ENCODE measurements around the gene FAM174B.

The FAM174B gene

GRCh38 chr15:92605225-92605944, 50.2 kb downstream of the FAM174B start:
- H3K4me2 ChIP-seq (ENCODE audit: insufficient read depth, low read length) = no peak overlapping the region

GRCh38 chr15:92603743-92604470, 51.7 kb downstream of the FAM174B start:
- Histone ChIP-seq H3K36me3 (ENCODE audit: insufficient read depth, low read length) (no peaks in the 10 kb centered on the region), H3K9me3 (ENCODE audit: insufficient read depth, low read length, severe bottlenecking) (no peaks in the 10 kb centered on the region), H3K4me1 (ENCODE audit: insufficient read depth, low read length) (no peaks in the 10 kb centered on the region), H3K9ac (ENCODE audit: low read depth, low read length) (no peak overlapping the region), H4K20me1 (ENCODE audit: insufficient read depth, low read length) (no peaks in the 10 kb centered on the region), H3K79me2 (ENCODE audit: insufficient read depth, low read length) (no peaks in the 10 kb centered on the region), H2AFZ (ENCODE audit: low read depth, low read length) (no peak overlapping the region), H3K4me3 (ENCODE audit: low read depth in 1 of 2, low read length in 2 of 2) (no peak overlapping the region), H3K27me3 (ENCODE audit: insufficient read depth, low read length, poor library complexity) (peaks cover 10% of the 10 kb centered on the region), H3K27ac (ENCODE audit: low read length) (no peak overlapping the region), H3K4me2 (ENCODE audit: insufficient read depth, low read length) (no peak overlapping the region)
- ATAC-seq (ENCODE audit: insufficient read depth, low read depth) (no peak), DNase-seq (no peak)
- TF ChIP-seq, protein P1, sequence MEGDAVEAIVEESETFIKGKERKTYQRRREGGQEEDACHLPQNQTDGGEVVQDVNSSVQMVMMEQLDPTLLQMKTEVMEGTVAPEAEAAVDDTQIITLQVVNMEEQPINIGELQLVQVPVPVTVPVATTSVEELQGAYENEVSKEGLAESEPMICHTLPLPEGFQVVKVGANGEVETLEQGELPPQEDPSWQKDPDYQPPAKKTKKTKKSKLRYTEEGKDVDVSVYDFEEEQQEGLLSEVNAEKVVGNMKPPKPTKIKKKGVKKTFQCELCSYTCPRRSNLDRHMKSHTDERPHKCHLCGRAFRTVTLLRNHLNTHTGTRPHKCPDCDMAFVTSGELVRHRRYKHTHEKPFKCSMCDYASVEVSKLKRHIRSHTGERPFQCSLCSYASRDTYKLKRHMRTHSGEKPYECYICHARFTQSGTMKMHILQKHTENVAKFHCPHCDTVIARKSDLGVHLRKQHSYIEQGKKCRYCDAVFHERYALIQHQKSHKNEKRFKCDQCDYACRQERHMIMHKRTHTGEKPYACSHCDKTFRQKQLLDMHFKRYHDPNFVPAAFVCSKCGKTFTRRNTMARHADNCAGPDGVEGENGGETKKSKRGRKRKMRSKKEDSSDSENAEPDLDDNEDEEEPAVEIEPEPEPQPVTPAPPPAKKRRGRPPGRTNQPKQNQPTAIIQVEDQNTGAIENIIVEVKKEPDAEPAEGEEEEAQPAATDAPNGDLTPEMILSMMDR (IDR thresholded peaks at IDR 0.05; ENCODE audit: borderline replicate concordance, extremely low read depth, low read length, poor library complexity, severe bottlenecking) = no peak
- no peak for TF ChIP-seq EZH2 (IDR thresholded peaks at IDR 0.05; ENCODE audit: borderline replicate concordance, low read depth, low read length, severe bottlenecking)

More at GRCh38 chr15:92605225-92605944, 50.2 kb downstream of the FAM174B start:
- H3K27me3 ChIP-seq (ENCODE audit: insufficient read depth, low read length, poor library complexity) = peaks cover 10% of the 10 kb centered on the region
- ATAC-seq (ENCODE audit: insufficient read depth, low read depth) = no peak
- no peak overlapping the region for H3K9ac ChIP-seq (ENCODE audit: low read depth, low read length)
- no peaks in the 10 kb centered on the region for H4K20me1 ChIP-seq (ENCODE audit: insufficient read depth, low read length)
- H3K36me3 ChIP-seq (ENCODE audit: insufficient read depth, low read length) = no peaks in the 10 kb centered on the region
- no peaks in the 10 kb centered on the region for H3K4me1 ChIP-seq (ENCODE audit: insufficient read depth, low read length)
- TF ChIP-seq EZH2 (IDR thresholded peaks at IDR 0.05; ENCODE audit: borderline replicate concordance, low read depth, low read length, severe bottlenecking) = no peak
- TF ChIP-seq, protein P1 (IDR thresholded peaks at IDR 0.05; ENCODE audit: borderline replicate concordance, extremely low read depth, low read length, poor library complexity, severe bottlenecking) = no peak
- H3K9me3 ChIP-seq (ENCODE audit: insufficient read depth, low read length, severe bottlenecking) = no peaks in the 10 kb centered on the region
- no peak overlapping the region for H3K27ac ChIP-seq (ENCODE audit: low read length)
- H2AFZ ChIP-seq (ENCODE audit: low read depth, low read length) = no peak overlapping the region
- no peak overlapping the region for H3K4me3 ChIP-seq (ENCODE audit: low read depth in 1 of 2, low read length in 2 of 2)
- H3K79me2 ChIP-seq (ENCODE audit: insufficient read depth, low read length) = no peaks in the 10 kb centered on the region
- DNase-seq = no peak

GRCh38 chr15:92603278-92603677, 52.3 kb downstream of the FAM174B start:
- Histone ChIP-seq H2AFZ (ENCODE audit: low read depth, low read length) (no peak overlapping the region), H3K27me3 (ENCODE audit: insufficient read depth, low read length, poor library complexity) (peaks cover 10% of the 10 kb centered on the region), H3K4me1 (ENCODE audit: insufficient read depth, low read length) (no peaks in the 10 kb centered on the region), H3K4me2 (ENCODE audit: insufficient read depth, low read length) (no peak overlapping the region), H4K20me1 (ENCODE audit: insufficient read depth, low read length) (no peaks in the 10 kb centered on the region), H3K4me3 (ENCODE audit: low read depth in 1 of 2, low read length in 2 of 2) (no peak overlapping the region), H3K9me3 (ENCODE audit: insufficient read depth, low read length, severe bottlenecking) (no peaks in the 10 kb centered on the region), H3K36me3 (ENCODE audit: insufficient read depth, low read length) (no peaks in the 10 kb centered on the region), H3K27ac (ENCODE audit: low read length) (no peak overlapping the region), H3K9ac (ENCODE audit: low read depth, low read length) (no peak overlapping the region), H3K79me2 (ENCODE audit: insufficient read depth, low read length) (no peaks in the 10 kb centered on the region)
- DNase-seq = no peak
- TF ChIP-seq EZH2 (IDR thresholded peaks at IDR 0.05; ENCODE audit: borderline replicate concordance, low read depth, low read length, severe bottlenecking) = no peak
- TF ChIP-seq, protein P1 (IDR thresholded peaks at IDR 0.05; ENCODE audit: borderline replicate concordance, extremely low read depth, low read length, poor library complexity, severe bottlenecking) = no peak
- ATAC-seq (ENCODE audit: insufficient read depth, low read depth) = no peak

Measured in DND-41 (cell line).